ENCODE data around the gene PLPP2.

The PLPP2 gene

GRCh38 chr19:315811-316210 lies 24.6 kb upstream of the PLPP2 start:
- DNase-seq (ENCODE audit: low read depth in 3 of 3), result no peak

GRCh38 chr19:313988-314815 lies 23.0 kb upstream of the PLPP2 start:
- DNase-seq (ENCODE audit: low read depth in 3 of 3), result no peak

GRCh38 chr19:313169-313987 lies 22.2 kb upstream of the PLPP2 start:
- DNase-seq (ENCODE audit: low read depth in 3 of 3), result no peak

- no peak for DNase-seq (ENCODE audit: low read depth in 3 of 3)
Measured at GRCh38 chr19:311813-312261, 20.6 kb upstream of the PLPP2 start.

GRCh38 chr19:310781-311496 lies 19.7 kb upstream of the PLPP2 start:
- no peak for DNase-seq (ENCODE audit: low read depth in 3 of 3)

GRCh38 chr19:310141-310651 lies 19.0 kb upstream of the PLPP2 start:
- no peak for DNase-seq (ENCODE audit: low read depth in 3 of 3)

- no peak for DNase-seq (ENCODE audit: low read depth in 3 of 3)
Measured at GRCh38 chr19:309206-309565, 18.0 kb upstream of the PLPP2 start.

GRCh38 chr19:308471-309205 lies 17.4 kb upstream of the PLPP2 start:
- no peak for DNase-seq (ENCODE audit: low read depth in 3 of 3)

- no peak for DNase-seq (ENCODE audit: low read depth in 3 of 3)
Measured at GRCh38 chr19:307793-308420, 16.7 kb upstream of the PLPP2 start.

GRCh38 chr19:307111-307531 lies 15.9 kb upstream of the PLPP2 start:
- DNase-seq (ENCODE audit: low read depth in 3 of 3), result no peak

- DNase-seq (ENCODE audit: low read depth in 3 of 3), result no peak
Measured at GRCh38 chr19:306151-306900, 15.1 kb upstream of the PLPP2 start.

GRCh38 chr19:305240-306150 lies 14.3 kb upstream of the PLPP2 start:
- DNase-seq (ENCODE audit: low read depth in 3 of 3), result no peak

GRCh38 chr19:296476-297225 lies 5.4 kb upstream of the PLPP2 start:
- DNase-seq (ENCODE audit: low read depth in 3 of 3), result no peak

- DNase-seq (ENCODE audit: low read depth in 3 of 3), result no peak
Measured at GRCh38 chr19:295687-296370, 4.6 kb upstream of the PLPP2 start.

- peak in 2 of 3 experiments; percentile 13 to 29 for DNase-seq (ENCODE audit: low read depth in 3 of 3)
Measured at GRCh38 chr19:294946-295686, 3.9 kb upstream of the PLPP2 start.

GRCh38 chr19:294341-294945 lies 3.2 kb upstream of the PLPP2 start:
- no peak for DNase-seq (ENCODE audit: low read depth in 3 of 3)
